ENCODE results near the gene SLC44A5. TPM values are rescaled to one million over a fixed set of nuclear protein-coding genes. Genes with fewer than 3 reads are reported as not detected.
"Not testable (repeated sequence)": the region's sequence is repeated elsewhere in the genome, so short reads cannot be mapped to it uniquely, and the experiment has no call there.

Gene SLC44A5
- total RNA-seq, 1 donor: under 0.01 TPM

GRCh38 chr1:75614399-75614756, 3.5 kb upstream of the SLC44A5 start:
- DNase-seq (ENCODE audit: low read depth): no peak
- TF ChIP-seq CTCF (IDR thresholded peaks at IDR 0.05; ENCODE audit: insufficient read depth, low read depth, low read length): no peak
- H3K4me3 ChIP-seq (ENCODE audit: low read depth, low read length): no peak overlapping the region

GRCh38 chr1:75613916-75614315, 3.0 kb upstream of the SLC44A5 start:
- no peak overlapping the region for H3K4me3 ChIP-seq (ENCODE audit: low read depth, low read length)
- TF ChIP-seq CTCF (IDR thresholded peaks at IDR 0.05; ENCODE audit: insufficient read depth, low read depth, low read length): no peak
- no peak for DNase-seq (ENCODE audit: low read depth)

- no peak for TF ChIP-seq CTCF (IDR thresholded peaks at IDR 0.05; ENCODE audit: insufficient read depth, low read depth, low read length)
- no peak overlapping the region for H3K4me3 ChIP-seq (ENCODE audit: low read depth, low read length)
- no peak for DNase-seq (ENCODE audit: low read depth)
Observed at GRCh38 chr1:75612976-75613375, 2.1 kb upstream of the SLC44A5 start.

- no peak overlapping the region for H3K4me3 ChIP-seq (ENCODE audit: low read depth, low read length)
- TF ChIP-seq CTCF (IDR thresholded peaks at IDR 0.05; ENCODE audit: insufficient read depth, low read depth, low read length): no peak
- no peak for DNase-seq (ENCODE audit: low read depth)
Observed at GRCh38 chr1:75602486-75602885, 8.4 kb downstream of the SLC44A5 start.

GRCh38 chr1:75600781-75601180, 10.1 kb downstream of the SLC44A5 start:
- DNase-seq (ENCODE audit: low read depth): no peak
- no peak for TF ChIP-seq CTCF (IDR thresholded peaks at IDR 0.05; ENCODE audit: insufficient read depth, low read depth, low read length)
- H3K4me3 ChIP-seq (ENCODE audit: low read depth, low read length): no peak overlapping the region

- DNase-seq (ENCODE audit: low read depth): no peak
- H3K4me3 ChIP-seq (ENCODE audit: low read depth, low read length): no peak overlapping the region
- no peak for TF ChIP-seq CTCF (IDR thresholded peaks at IDR 0.05; ENCODE audit: insufficient read depth, low read depth, low read length)
Observed at GRCh38 chr1:75594327-75594726, 16.6 kb downstream of the SLC44A5 start.

- H3K4me3 ChIP-seq (ENCODE audit: low read depth, low read length); DNase-seq (ENCODE audit: low read depth): not testable (repeated sequence)
Observed at GRCh38 chr1:75593457-75593856, 17.5 kb downstream of the SLC44A5 start.

Data from fibroblast of villous mesenchyme (primary cell).